ENCODE data around the gene MDFIC.

The MDFIC gene

DNA sequence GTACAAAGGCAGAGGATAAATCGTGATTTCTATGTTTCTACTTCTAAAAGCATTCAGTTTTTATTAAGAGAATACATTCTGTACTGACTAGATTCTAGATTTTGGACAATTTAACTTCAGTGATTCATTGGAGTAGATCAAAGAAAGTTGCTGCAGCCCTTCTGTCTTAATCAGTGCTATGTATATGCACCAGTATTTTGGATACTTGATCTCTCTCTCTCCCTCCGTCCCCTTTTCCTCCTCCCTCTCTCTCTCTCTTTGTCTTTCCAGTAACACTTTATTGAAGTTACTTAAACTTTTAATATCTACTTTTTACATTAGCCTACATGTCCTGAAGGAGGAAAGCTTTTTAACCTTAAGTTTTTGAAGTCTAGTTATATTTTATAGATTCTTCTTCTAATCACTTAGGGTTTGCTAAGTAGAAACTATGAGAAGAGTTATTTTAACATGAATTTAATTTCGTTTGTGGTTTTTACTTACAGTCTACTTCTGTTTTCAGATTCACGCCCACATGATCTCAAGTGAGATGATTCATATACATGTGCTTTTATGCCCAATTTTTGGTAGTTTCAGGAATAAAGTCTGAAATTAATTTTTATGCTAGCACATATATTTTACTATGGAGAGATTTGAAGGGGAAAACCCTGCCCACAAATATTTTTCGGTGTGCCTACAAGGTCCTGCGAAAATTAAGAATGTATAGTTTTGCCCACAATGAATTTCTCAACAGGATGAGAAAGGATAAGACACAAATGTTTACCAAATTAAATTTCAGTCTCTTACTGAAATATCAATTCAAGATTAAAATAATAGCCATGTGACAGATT is 9.1 kb downstream of the MDFIC start:
- H3K9ac ChIP-seq (ENCODE audit: low read depth, low read length, poor library complexity, severe bottlenecking), result no peak overlapping the region
- H3K4me1 ChIP-seq (ENCODE audit: insufficient read depth, low read length, poor library complexity, severe bottlenecking), result no peaks in the 10 kb centered on the region
- no peak for TF ChIP-seq EZH2phosphoT487 (IDR thresholded peaks at IDR 0.05; ENCODE audit: borderline replicate concordance)
- TF ChIP-seq, protein P1, sequence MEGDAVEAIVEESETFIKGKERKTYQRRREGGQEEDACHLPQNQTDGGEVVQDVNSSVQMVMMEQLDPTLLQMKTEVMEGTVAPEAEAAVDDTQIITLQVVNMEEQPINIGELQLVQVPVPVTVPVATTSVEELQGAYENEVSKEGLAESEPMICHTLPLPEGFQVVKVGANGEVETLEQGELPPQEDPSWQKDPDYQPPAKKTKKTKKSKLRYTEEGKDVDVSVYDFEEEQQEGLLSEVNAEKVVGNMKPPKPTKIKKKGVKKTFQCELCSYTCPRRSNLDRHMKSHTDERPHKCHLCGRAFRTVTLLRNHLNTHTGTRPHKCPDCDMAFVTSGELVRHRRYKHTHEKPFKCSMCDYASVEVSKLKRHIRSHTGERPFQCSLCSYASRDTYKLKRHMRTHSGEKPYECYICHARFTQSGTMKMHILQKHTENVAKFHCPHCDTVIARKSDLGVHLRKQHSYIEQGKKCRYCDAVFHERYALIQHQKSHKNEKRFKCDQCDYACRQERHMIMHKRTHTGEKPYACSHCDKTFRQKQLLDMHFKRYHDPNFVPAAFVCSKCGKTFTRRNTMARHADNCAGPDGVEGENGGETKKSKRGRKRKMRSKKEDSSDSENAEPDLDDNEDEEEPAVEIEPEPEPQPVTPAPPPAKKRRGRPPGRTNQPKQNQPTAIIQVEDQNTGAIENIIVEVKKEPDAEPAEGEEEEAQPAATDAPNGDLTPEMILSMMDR (conservative IDR thresholded peaks at IDR 0.05; ENCODE audit: low read length), result no peak
- no peaks in the 10 kb centered on the region for H3K9me3 ChIP-seq (ENCODE audit: insufficient read depth, low read depth, low read length)
- H3K9me2 ChIP-seq (replicated peaks; ENCODE audit: low read depth, low read length), result no peaks in the 10 kb centered on the region
- no peaks in the 10 kb centered on the region for H3K79me2 ChIP-seq (ENCODE audit: insufficient read depth, low read length)
- no peak overlapping the region for H3K4me2 ChIP-seq (ENCODE audit: low read depth, low read length, poor library complexity, severe bottlenecking)
- H2AFZ ChIP-seq (ENCODE audit: low read length), result no peak overlapping the region
- no peaks in the 10 kb centered on the region for H4K20me1 ChIP-seq (ENCODE audit: insufficient read depth, low read length, poor library complexity, severe bottlenecking)
- no peak overlapping the region for H3K4me3 ChIP-seq (ENCODE audit: low read length, poor library complexity, severe bottlenecking)
- H3F3A ChIP-seq (ENCODE audit: low read depth), result no peaks in the 10 kb centered on the region
- H3K36me3 ChIP-seq (ENCODE audit: insufficient read depth, low read length), result no peaks in the 10 kb centered on the region
- no peaks in the 10 kb centered on the region for H3K27me3 ChIP-seq (ENCODE audit: insufficient read depth, low read length, poor library complexity, severe bottlenecking)

DNA sequence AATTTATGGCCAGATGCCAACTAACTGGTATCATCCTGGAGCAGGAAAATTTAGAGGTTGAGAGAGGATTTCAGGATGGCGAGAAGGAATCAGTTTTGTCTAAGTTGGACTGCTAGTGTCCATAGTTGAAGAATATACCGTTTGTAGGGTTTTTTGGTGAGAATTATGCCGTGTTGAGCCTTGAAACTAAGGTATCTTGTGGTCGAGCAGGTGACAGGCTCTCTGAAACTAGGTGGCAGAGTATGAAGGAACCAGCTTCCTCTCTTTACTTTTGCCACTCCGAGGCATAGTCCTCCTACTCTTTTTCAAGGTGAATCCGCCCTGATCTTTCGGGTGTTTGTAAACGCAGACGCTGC is 9.7 kb downstream of the MDFIC start:
- Histone ChIP-seq H3K4me1 (ENCODE audit: insufficient read depth, low read length, poor library complexity, severe bottlenecking) (no peaks in the 10 kb centered on the region), H3K27me3 (ENCODE audit: insufficient read depth, low read length, poor library complexity, severe bottlenecking) (no peaks in the 10 kb centered on the region), H3K4me2 (ENCODE audit: low read depth, low read length, poor library complexity, severe bottlenecking) (no peak overlapping the region)

DNA sequence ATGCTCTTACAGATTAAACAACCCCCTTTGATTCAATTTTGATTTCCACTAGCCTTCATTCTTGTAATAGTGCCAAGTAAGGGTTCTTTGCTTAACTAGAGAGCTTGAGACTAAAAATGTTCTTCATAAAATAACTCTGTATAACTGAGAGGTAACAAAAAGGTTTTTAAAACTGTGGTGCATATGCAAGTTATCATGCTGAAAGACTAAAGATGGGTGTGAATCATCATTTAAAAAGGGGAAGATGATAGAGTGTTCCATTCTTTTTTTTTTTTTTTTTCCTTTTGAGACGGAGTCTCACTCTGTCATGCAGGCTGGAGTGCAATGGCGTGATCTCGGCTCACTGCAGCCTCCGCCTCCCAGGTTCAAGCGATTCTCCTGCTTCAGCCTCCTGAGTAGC is 11.1 kb downstream of the MDFIC start:
- no peak for TF ChIP-seq EZH2phosphoT487 (IDR thresholded peaks at IDR 0.05; ENCODE audit: borderline replicate concordance)
- TF ChIP-seq, protein P1 (conservative IDR thresholded peaks at IDR 0.05; ENCODE audit: low read length), result no peak
- Histone ChIP-seq H2AFZ (ENCODE audit: low read length) (no peak overlapping the region), H3K4me3 (ENCODE audit: low read length, poor library complexity, severe bottlenecking) (no peak overlapping the region), H3K27me3 (ENCODE audit: insufficient read depth, low read length, poor library complexity, severe bottlenecking) (no peaks in the 10 kb centered on the region), H3K4me1 (ENCODE audit: insufficient read depth, low read length, poor library complexity, severe bottlenecking) (no peaks in the 10 kb centered on the region), H3K36me3 (ENCODE audit: insufficient read depth, low read length) (no peaks in the 10 kb centered on the region), H3K9ac (ENCODE audit: low read depth, low read length, poor library complexity, severe bottlenecking) (no peak overlapping the region), H3K79me2 (ENCODE audit: insufficient read depth, low read length) (no peaks in the 10 kb centered on the region), H3K9me2 (replicated peaks; ENCODE audit: low read depth, low read length) (no peaks in the 10 kb centered on the region), H4K20me1 (ENCODE audit: insufficient read depth, low read length, poor library complexity, severe bottlenecking) (no peaks in the 10 kb centered on the region), H3K4me2 (ENCODE audit: low read depth, low read length, poor library complexity, severe bottlenecking) (no peak overlapping the region), H3F3A (ENCODE audit: low read depth) (no peaks in the 10 kb centered on the region), H3K9me3 (ENCODE audit: insufficient read depth, low read depth, low read length) (no peaks in the 10 kb centered on the region)

More for the DNA sequence above, 9.7 kb downstream of the MDFIC start:
- TF ChIP-seq, protein P1 (conservative IDR thresholded peaks at IDR 0.05; ENCODE audit: low read length), result no peak
- TF ChIP-seq EZH2phosphoT487 (IDR thresholded peaks at IDR 0.05; ENCODE audit: borderline replicate concordance), result no peak
- Histone ChIP-seq H3K4me3 (ENCODE audit: low read length, poor library complexity, severe bottlenecking) (no peak overlapping the region), H3K9ac (ENCODE audit: low read depth, low read length, poor library complexity, severe bottlenecking) (no peak overlapping the region), H4K20me1 (ENCODE audit: insufficient read depth, low read length, poor library complexity, severe bottlenecking) (no peaks in the 10 kb centered on the region), H3F3A (ENCODE audit: low read depth) (no peaks in the 10 kb centered on the region), H3K9me3 (ENCODE audit: insufficient read depth, low read depth, low read length) (no peaks in the 10 kb centered on the region), H2AFZ (ENCODE audit: low read length) (no peak overlapping the region), H3K36me3 (ENCODE audit: insufficient read depth, low read length) (no peaks in the 10 kb centered on the region), H3K9me2 (replicated peaks; ENCODE audit: low read depth, low read length) (no peaks in the 10 kb centered on the region), H3K79me2 (ENCODE audit: insufficient read depth, low read length) (no peaks in the 10 kb centered on the region)

Measured in Loucy (cell line).